IMR-90 (cell line): ENCODE measurements around the gene ZNF469.

Source experiments
- BHLHE40 ChIP-seq: fragments of 150-350 bp; IDR thresholded peaks from 2 replicates; pipeline ENCODE4 v1.6.1; 2016; ENCODE audit warnings: mild to moderate bottlenecking, low read depth, low read length
- CEBPB ChIP-seq: IDR thresholded peaks from 2 replicates; pipeline ENCODE4 v1.6.1; 2012; ENCODE audit warnings: low read depth, low read length, improper control_type of control experiment
- NFE2L2 ChIP-seq: fragments of 150-350 bp; IDR thresholded peaks from 2 replicates; pipeline ENCODE4 v1.6.1; 2016; ENCODE audit warnings: low read depth, mild to moderate bottlenecking, low read length
- POLR2A ChIP-seq: IDR thresholded peaks from 2 replicates; pipeline ENCODE4 v1.6.1; 2012; ENCODE audit warnings: mild to moderate bottlenecking, low read depth, low read length
- RAD21 ChIP-seq: IDR thresholded peaks from 2 replicates; pipeline ENCODE4 v1.6.1; 2012; ENCODE audit warnings: low read length, improper control_type of control experiment
- SMC3 ChIP-seq: fragments of 150-350 bp; IDR thresholded peaks from 2 replicates; pipeline ENCODE4 v1.6.1; 2016; ENCODE audit warnings: low read depth, mild to moderate bottlenecking, antibody characterized with exemption, low read length, moderate library complexity
- TF ChIP-seq, protein P1 (sequence below): conservative IDR thresholded peaks from 2 replicates; pipeline ENCODE4 v1.5.1; 2012; ENCODE audit warnings: mild to moderate bottlenecking, low read depth, low read length, improper control_type of control experiment
- TF ChIP-seq, protein P2 (sequence below): fragments of 150-350 bp; IDR thresholded peaks from 2 replicates; pipeline ENCODE4 v1.6.1; 2016; ENCODE audit warnings: low read depth, mild to moderate bottlenecking, low read length, moderate library complexity, borderline replicate concordance

- TF ChIP-seq POLR2A: no peak; the same call in 1 of the 2 replicates
- TF ChIP-seq, protein P1, sequence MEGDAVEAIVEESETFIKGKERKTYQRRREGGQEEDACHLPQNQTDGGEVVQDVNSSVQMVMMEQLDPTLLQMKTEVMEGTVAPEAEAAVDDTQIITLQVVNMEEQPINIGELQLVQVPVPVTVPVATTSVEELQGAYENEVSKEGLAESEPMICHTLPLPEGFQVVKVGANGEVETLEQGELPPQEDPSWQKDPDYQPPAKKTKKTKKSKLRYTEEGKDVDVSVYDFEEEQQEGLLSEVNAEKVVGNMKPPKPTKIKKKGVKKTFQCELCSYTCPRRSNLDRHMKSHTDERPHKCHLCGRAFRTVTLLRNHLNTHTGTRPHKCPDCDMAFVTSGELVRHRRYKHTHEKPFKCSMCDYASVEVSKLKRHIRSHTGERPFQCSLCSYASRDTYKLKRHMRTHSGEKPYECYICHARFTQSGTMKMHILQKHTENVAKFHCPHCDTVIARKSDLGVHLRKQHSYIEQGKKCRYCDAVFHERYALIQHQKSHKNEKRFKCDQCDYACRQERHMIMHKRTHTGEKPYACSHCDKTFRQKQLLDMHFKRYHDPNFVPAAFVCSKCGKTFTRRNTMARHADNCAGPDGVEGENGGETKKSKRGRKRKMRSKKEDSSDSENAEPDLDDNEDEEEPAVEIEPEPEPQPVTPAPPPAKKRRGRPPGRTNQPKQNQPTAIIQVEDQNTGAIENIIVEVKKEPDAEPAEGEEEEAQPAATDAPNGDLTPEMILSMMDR: no peak
- no peak for TF ChIP-seq SMC3
- no peak for TF ChIP-seq BHLHE40
- TF ChIP-seq, protein P2, sequence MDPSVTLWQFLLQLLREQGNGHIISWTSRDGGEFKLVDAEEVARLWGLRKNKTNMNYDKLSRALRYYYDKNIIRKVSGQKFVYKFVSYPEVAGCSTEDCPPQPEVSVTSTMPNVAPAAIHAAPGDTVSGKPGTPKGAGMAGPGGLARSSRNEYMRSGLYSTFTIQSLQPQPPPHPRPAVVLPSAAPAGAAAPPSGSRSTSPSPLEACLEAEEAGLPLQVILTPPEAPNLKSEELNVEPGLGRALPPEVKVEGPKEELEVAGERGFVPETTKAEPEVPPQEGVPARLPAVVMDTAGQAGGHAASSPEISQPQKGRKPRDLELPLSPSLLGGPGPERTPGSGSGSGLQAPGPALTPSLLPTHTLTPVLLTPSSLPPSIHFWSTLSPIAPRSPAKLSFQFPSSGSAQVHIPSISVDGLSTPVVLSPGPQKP: no peak
- TF ChIP-seq RAD21: no peak
- no peak for TF ChIP-seq NFE2L2
- TF ChIP-seq CEBPB: no peak
Observed at GRCh38 chr16:88391144-88391850, 8.5 kb downstream of the ZNF469 start.
